GM21717 (cell line): ENCODE measurements around the gene SPTBN4.
A peak's percentile ranks its signal among the peaks of the same experiment; 100 is the strongest.
"Not testable (repeated sequence)": the region's sequence is repeated elsewhere in the genome, so short reads cannot be mapped to it uniquely, and the experiment has no call there.

Experiments
- ATAC-seq: cut with Tn5 transposase; IDR thresholded peaks from one replicate; pipeline ENCODE4 v1.9.1; 2021; ENCODE audit warnings: mild to moderate bottlenecking, moderate library complexity; ENCODE audit not compliant: unreplicated experiment

Gene SPTBN4

GRCh38 chr19:40438284-40438683, 28.5 kb upstream of the SPTBN4 start:
- no peak for ATAC-seq

DNA sequence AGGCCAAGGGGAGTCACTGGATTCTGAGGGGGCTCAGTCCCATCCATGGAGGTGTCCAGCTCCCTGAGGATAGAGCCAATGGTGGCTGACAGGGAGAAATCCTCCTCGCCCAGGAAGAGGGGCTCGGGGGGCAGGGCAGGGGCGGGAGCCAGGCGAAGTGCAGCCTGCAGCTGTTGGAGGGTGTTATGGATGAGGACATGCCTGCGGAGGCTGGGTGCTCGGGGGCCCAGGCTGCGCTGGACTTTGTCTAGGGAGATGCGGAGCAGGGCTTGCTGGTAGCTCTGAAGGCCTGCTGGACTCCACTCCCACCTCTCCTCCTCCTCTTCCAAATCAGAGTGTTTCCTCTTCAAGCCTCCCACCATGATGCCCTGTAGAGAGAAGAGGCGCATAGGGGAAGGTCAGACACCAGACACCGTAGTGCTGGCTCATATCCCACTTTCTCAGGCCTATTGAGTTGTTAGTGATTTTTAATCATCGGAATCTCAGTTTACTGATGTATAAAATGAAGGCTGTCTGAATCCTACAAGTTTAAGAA, 25.0 kb upstream of the SPTBN4 start:
- no peak for ATAC-seq

DNA sequence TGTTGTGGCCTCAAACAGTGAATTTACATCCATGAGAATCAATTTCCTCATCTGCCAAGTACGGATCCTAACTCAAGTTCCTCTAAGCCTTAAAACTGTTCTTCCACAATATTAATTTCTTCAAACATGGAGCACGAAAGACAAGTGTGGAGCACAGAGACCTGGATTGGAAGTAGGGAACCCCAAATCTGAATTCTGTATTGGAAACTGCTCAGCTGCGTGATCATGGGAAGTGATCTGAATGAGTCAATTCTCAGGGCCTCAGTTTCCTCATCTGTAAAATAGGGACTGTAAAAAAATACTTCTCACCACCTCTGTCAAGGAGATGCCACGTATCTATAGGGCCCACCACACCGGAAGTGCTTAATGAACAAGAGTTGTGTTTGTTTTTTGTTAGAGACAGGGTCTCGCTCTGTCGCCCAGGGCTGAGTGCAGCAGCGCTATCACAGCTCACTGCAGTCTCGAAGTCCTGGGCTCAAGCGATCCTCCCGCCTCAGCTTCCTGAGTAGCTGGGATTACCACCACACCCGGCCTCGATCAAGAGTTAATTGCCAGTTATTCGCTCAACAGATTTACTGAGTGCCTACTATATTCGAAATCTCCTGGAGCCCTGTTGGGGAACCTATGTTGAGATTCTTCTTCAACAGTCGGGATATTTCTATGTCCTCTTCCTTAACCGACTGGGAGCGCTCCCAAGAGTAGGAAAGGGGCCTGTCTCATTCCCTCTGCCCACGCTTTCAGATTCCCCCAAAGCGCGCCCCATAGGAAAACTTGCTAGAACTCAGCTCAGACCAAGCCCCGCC, 24.3 kb upstream of the SPTBN4 start:
- no peak for ATAC-seq

DNA sequence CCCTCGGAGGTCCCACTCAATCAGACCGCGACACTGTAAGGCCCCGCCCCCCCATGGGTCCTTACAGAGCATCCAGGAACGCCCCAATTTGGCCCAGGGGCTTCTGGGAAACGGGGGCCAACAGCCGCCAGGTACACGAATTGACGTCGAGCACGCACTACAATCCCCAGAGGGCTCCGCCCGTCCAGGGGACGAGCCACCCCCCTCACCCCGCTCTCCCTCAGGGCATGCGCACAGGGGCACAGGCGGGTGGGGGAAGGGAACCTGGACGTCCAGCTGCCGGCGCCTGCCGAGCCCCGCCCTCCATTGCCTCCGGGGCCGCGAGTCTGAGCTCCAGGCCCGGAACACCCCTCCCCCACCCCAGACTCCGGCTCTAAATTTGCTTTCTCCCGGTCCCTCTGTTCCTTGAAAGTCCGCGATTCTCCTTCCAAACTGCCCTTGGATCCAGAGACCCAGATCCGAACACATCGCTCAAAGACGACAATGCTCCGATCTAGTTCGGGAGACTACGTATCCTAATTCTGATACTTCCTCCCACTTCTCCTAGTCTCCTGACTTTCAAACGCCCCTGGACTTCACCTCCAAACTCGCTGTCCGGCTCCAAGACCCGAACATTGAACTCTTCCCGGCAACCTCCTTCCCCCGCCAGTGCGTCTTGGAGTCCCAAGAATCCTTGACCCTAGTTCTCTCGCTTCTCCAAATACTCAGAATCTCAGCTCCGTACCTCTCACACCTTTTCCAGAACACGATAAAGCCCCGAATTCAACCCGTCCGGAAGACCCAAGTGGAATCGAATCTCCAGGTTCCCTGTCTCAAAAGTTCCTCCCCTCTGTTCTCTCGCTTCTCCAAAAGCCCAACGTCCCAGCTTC, 23.4 kb upstream of the SPTBN4 start:
- ATAC-seq = peak; percentile 61

DNA sequence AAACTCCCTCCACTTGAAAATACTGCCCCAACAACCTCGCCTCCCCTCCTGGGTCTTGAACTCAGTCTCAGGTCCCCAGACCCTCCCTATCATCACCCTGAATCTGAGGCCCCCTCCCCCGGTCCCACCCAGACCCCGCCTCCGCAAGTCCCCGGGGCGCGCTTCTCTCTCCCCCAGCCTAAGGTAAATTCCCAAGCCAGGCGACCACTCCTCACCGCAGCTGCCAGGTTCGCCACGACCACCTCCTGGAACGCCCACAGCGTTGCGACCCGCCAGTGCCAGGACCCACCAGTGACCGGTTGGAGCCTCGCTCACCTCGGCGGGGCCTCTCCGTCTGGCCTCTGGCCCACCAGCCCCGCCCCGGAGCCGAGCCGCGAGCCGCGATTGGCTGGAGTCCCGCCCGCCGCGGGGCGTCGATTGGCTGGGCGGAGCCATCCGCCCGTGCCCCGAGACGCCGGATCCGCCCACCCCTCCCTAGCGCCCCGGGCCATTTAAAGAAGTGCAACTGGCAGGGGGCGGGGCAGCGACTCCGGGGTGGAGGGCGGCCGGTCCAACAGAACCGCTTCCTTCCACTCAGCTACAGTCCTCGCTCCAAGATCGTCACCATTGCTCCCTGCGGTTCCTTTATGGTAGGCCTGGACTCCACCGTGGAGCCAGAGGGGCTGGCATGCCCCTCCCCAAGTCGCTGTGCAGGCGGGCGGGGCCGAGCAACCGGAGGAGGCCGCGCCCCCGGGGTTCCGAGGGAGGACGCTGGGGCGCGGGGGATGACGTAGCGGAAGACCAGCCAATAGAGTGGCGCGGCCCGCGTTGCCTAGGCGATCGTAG, 22.6 kb upstream of the SPTBN4 start, which contains the start of gene SERTAD3:
SERTAD3 (minus strand) TSS at position 336 of the 825 bp plus-strand sequence. CDS start 2,255 bp downstream, outside the sequence.
- ATAC-seq = peak; percentile 53

GRCh38 chr19:40444825-40445312, 21.9 kb upstream of the SPTBN4 start:
- ATAC-seq = no peak

GRCh38 chr19:40445780-40446262, 21.0 kb upstream of the SPTBN4 start:
- ATAC-seq = no peak

DNA sequence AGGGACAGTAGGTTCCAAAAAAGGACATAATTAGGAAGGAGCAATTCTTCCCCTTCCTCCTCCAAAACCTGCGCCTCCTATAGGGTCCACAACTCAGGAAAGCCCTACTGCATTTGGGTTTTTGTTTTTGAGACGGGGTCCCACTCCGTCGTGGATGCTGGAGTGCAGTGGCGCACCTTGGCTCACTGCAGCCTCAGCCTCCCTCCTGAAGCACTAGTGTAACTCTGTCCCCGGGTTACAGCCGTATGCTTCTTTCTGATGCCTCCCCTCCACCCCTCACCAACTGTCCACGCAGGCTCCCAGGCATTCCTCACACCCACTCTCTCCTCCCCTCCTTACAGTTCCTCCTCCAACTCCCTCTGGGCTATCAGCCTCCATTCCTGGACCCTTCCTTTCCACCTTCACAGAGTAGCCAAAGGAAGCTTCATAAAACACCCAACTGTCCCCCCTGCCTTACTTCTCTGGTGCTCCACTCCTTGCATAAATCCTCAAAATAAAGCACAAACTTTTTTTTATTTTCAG, 20.5 kb upstream of the SPTBN4 start:
- no peak for ATAC-seq

GRCh38 chr19:40449506-40449905, 17.3 kb upstream of the SPTBN4 start:
- no peak for ATAC-seq

- no peak for ATAC-seq
Observed at GRCh38 chr19:40450664-40451063, 16.1 kb upstream of the SPTBN4 start.

DNA sequence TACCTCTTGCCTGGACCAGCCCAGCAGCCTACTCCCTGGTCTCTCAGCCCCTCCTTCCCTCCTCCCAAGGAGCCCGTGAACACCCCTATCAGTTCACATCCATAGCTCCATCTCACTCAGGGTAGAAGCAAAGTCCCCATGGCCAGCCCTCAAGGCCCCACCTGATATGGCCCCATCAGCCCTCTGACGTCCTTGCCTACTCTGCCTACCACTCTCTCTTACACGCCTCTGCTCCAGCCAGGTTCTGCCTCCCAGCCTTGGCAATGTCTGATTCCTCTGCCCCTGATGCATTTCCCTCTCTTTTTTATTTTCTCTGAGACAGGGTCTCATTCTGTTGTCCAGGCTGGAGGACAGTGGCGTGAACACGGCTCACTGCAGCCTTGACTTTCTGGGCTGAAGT, 14.8 kb upstream of the SPTBN4 start:
- no peak for ATAC-seq

DNA sequence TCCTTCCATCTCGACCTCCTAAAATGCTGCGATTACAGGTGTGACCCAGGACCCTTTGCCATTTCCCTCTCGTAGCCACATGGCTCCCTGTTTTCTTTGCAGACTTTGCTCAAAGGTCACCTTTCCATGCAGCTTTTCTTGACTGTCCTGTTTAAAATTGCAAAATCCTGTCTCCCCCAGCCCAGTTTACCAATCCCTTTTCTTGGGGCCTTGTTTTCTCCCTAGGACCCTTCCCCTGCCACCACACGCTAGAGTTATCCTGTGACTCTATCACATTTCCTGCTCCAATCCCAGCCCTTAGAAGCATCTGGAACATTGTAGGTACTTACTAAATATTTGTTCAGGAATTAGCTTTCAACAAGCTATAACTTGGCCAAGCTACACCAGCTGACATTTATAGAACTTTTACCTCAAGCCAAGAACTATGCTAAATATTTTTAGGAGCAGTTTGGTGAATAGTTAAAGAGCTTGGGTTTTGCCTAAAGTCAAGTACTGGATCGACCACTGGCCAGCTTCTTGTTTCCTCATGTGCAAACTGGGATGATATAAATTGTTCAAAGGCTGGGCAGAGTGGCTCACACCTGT, 13.6 kb upstream of the SPTBN4 start:
- no peak for ATAC-seq

- ATAC-seq = not testable (repeated sequence)
Observed at GRCh38 chr19:40453943-40454342, 12.9 kb upstream of the SPTBN4 start.

GRCh38 chr19:40457048-40457447, 9.8 kb upstream of the SPTBN4 start:
- no peak for ATAC-seq

- no peak for ATAC-seq
Observed at GRCh38 chr19:40457953-40458596, 8.7 kb upstream of the SPTBN4 start.

GRCh38 chr19:40458597-40458974, 8.2 kb upstream of the SPTBN4 start:
- no peak for ATAC-seq

GRCh38 chr19:40460185-40460584, 6.6 kb upstream of the SPTBN4 start:
- no peak for ATAC-seq

GRCh38 chr19:40461669-40462221, 5.1 kb upstream of the SPTBN4 start:
- no peak for ATAC-seq

DNA sequence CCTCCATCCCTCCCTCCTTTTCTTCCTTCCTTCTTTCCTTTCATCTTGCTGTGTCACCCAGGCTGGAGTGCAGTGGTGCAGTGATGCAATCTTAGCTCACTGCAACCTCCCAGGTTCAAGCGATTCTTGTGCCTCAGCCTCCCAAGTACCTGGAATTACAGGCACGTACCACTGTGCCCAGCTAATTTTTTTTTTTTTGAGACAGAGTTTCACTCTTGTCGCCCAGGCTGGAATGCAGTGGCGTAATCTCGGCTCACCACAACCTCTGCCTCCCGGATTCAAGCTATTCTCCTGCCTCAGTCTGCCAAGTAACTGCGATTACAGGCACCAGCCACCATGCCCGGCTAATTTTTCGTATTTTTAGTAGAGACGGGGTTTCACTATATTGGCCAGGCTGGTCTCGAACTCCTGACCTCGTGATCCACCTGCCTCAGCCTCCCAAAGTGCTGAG, 3.2 kb upstream of the SPTBN4 start:
- not testable (repeated sequence) for ATAC-seq
